GM12878 (cell line): Measurements from ENCODE around the gene FMN2. TPM values are rescaled to one million over a fixed set of nuclear protein-coding genes. Genes with fewer than 3 reads are reported as not detected.

Experiments
- ATAC-seq: fragments of 200-7000 bp; cut with Tn5 transposase; 3 replicates; pipeline ENCODE4 v1.9.1; 2020; ENCODE audit warnings: mild to moderate bottlenecking, moderate library complexity
- BruUV-seq: library from RNA; stranded (reverse); fragments of 400-500 nt; replicated peaks from 2 replicates; lab custom pipeline; 2021; lab: Mats Ljungman, UMichigan
- CTCF ChIA-PET: fragments of 300-600 bp; sonication (Branson Sonifier 250); formaldehyde crosslinking; extraction: SDS; loops from one replicate; lab custom pipeline; 2021; ENCODE audit warnings: inconsistent platforms; lab: Yijun Ruan, JAX
- POLR2A ChIA-PET: fragments of 350-600 bp; formaldehyde crosslinking; extraction: SDS; loops from one replicate; lab custom pipeline; 2021; ENCODE audit warnings: inconsistent platforms; lab: Charles Lee
- RAD21 ChIA-PET: fragments of 300-600 bp; sonication (Branson Sonifier 250); formaldehyde crosslinking; loops from one replicate; lab custom pipeline; 2023; ENCODE audit warnings: antibody characterized with exemption; ENCODE audit not compliant: unreplicated experiment; lab: Charles Lee
- SMC1A ChIA-PET: fragments of 300-600 bp; sonication (Branson Sonifier 250); formaldehyde crosslinking; loops from one replicate; lab custom pipeline; 2023; ENCODE audit not compliant: unreplicated experiment, uncharacterized antibody; lab: Charles Lee
- DNase-seq: peaks from one replicate; pipeline ENCODE4 v3.0.0-alpha.2; 2011; ENCODE audit warnings: low read depth, low spot score
- FAIRE-seq: peaks from 3 replicates; lab custom pipeline; 2011; peaks lifted over from hg19 to GRCh38; lab: Jason Lieb, UNC
- H2AFZ ChIP-seq: 2 replicates; pipeline ENCODE4 v1.6.0; 2011; ENCODE audit warnings: low read depth, low read length, control low read depth; ENCODE audit not compliant: control insufficient read depth
- H3K27ac ChIP-seq: 2 replicates; pipeline ENCODE4 v1.5.1; 2011; ENCODE audit warnings: control low read depth; ENCODE audit not compliant: control insufficient read depth, insufficient read depth
- H3K27me3 ChIP-seq, 2 experiments: replicated peaks in 1 of 2; 2 replicates each; pipeline versions ENCODE4 v1.6.0 to v1.6.1; 2011; ENCODE audit warnings: low read length in 1 of 2; ENCODE audit not compliant: control insufficient read depth in 2 of 2, insufficient read depth in 2 of 2
- H3K36me3 ChIP-seq, 2 experiments: 2 replicates each; pipeline ENCODE4 v1.5.1; 2011; ENCODE audit warnings: low read length in 1 of 2; ENCODE audit not compliant: control insufficient read depth in 2 of 2, insufficient read depth in 2 of 2
- H3K4me1 ChIP-seq: 2 replicates; pipeline ENCODE4 v1.6.1; 2011; ENCODE audit warnings: mild to moderate bottlenecking, low read length, moderate library complexity, mixed read lengths; ENCODE audit not compliant: control insufficient read depth, insufficient read depth
- H3K4me2 ChIP-seq: 2 replicates; pipeline ENCODE4 v1.6.0; 2011; ENCODE audit warnings: control low read depth; ENCODE audit not compliant: control insufficient read depth, insufficient read depth
- H3K4me3 ChIP-seq: fragments of 200-600 bp; sonication (generic); 2 replicates; pipeline ENCODE4 v1.5.1; 2016
- H3K79me2 ChIP-seq: 2 replicates; pipeline ENCODE4 v1.6.0; 2011; ENCODE audit warnings: low read length; ENCODE audit not compliant: control insufficient read depth, insufficient read depth
- H3K9ac ChIP-seq: 2 replicates; pipeline ENCODE4 v1.8.0; 2011; ENCODE audit warnings: low read length, control low read depth, mixed read lengths; ENCODE audit not compliant: control insufficient read depth, insufficient read depth
- H3K9me3 ChIP-seq: replicated peaks from 3 replicates; pipeline ENCODE4 v1.5.1; 2011; ENCODE audit warnings: mild to moderate bottlenecking, low read length; ENCODE audit not compliant: control insufficient read depth, insufficient read depth
- H4K20me1 ChIP-seq: 2 replicates; pipeline ENCODE4 v1.6.0; 2011; ENCODE audit not compliant: control insufficient read depth, insufficient read depth
- BHLHE40 ChIP-seq, 2 experiments: fragments of 450-650 bp in 1 of 2; IDR thresholded peaks; 2 replicates each; pipeline ENCODE4 v1.6.1; 2011 to 2017; ENCODE audit warnings: low read depth in 2 of 2, borderline replicate concordance in 1 of 2, improper control_type of control experiment in 1 of 2, low read length in 1 of 2, mild to moderate bottlenecking in 1 of 2
- CBX5 ChIP-seq: sonication (generic); IDR thresholded peaks from 2 replicates; pipeline ENCODE4 v1.6.1; 2016; ENCODE audit warnings: low read depth, moderate library complexity, mild to moderate bottlenecking, inconsistent platforms
- CREB1 ChIP-seq: IDR thresholded peaks from 2 replicates; pipeline ENCODE4 v1.6.1; 2012; ENCODE audit warnings: low read depth, mild to moderate bottlenecking, inconsistent platforms
- CREM ChIP-seq: IDR thresholded peaks from 2 replicates; pipeline ENCODE4 v1.6.1; 2014; ENCODE audit warnings: antibody characterized with exemption, low read depth
- DPF2 ChIP-seq: fragments of 450-650 bp; IDR thresholded peaks from 2 replicates; pipeline ENCODE4 v1.6.1; 2017; ENCODE audit warnings: mild to moderate bottlenecking
- FOXK2 ChIP-seq: fragments of 450-650 bp; IDR thresholded peaks from 2 replicates; pipeline ENCODE4 v1.6.1; 2017; ENCODE audit warnings: mild to moderate bottlenecking, moderate library complexity
- NFIC ChIP-seq: IDR thresholded peaks from 2 replicates; pipeline ENCODE4 v1.6.1; 2012; ENCODE audit warnings: low read depth, mild to moderate bottlenecking, inconsistent platforms, low read length, moderate library complexity
- NR2F1 ChIP-seq: fragments of 450-650 bp; conservative IDR thresholded peaks from 2 replicates; pipeline ENCODE4 v1.6.1; 2017; ENCODE audit warnings: mild to moderate bottlenecking
- RAD21 ChIP-seq: IDR thresholded peaks from 2 replicates; pipeline ENCODE4 v1.6.1; 2011; ENCODE audit warnings: mild to moderate bottlenecking, low read depth, low read length, moderate library complexity; ENCODE audit not compliant: insufficient read depth
- RB1 ChIP-seq: fragments of 450-650 bp; formaldehyde crosslinking; IDR thresholded peaks from 2 replicates; pipeline ENCODE4 v1.6.1; 2017; ENCODE audit warnings: mild to moderate bottlenecking, borderline replicate concordance
- RBBP5 ChIP-seq: fragments of 200-600 bp; sonication (generic); conservative IDR thresholded peaks from 2 replicates; pipeline ENCODE4 v1.6.1; 2016
- SMAD5 ChIP-seq: IDR thresholded peaks from 2 replicates; pipeline ENCODE4 v1.6.1; 2016; ENCODE audit warnings: antibody characterized with exemption, low read depth
- SREBF1 ChIP-seq: IDR thresholded peaks from 2 replicates; pipeline ENCODE4 v1.6.1; 2012; ENCODE audit warnings: mild to moderate bottlenecking, low read length
- SREBF2 ChIP-seq: IDR thresholded peaks from 2 replicates; pipeline ENCODE4 v1.6.1; 2012; ENCODE audit warnings: mild to moderate bottlenecking, low read length
- SUPT20H ChIP-seq: IDR thresholded peaks from 2 replicates; pipeline ENCODE4 v1.6.1; 2011; ENCODE audit warnings: low read depth, mild to moderate bottlenecking, low read length, moderate library complexity, borderline replicate concordance; ENCODE audit not compliant: control insufficient read depth
- SUZ12 ChIP-seq: fragments of 200-600 bp; sonication (generic); IDR thresholded peaks from one replicate; pipeline ENCODE4 v1.6.1; 2018; ENCODE audit warnings: antibody characterized with exemption, mild to moderate bottlenecking; ENCODE audit not compliant: unreplicated experiment
- TCF7 ChIP-seq: IDR thresholded peaks from 2 replicates; pipeline ENCODE4 v1.6.1; 2014; ENCODE audit warnings: antibody characterized with exemption, borderline replicate concordance
- ZNF384 ChIP-seq: IDR thresholded peaks from 2 replicates; pipeline ENCODE4 v1.6.1; 2012; ENCODE audit warnings: low read depth, mild to moderate bottlenecking, low read length, improper control_type of control experiment, borderline replicate concordance
- WGBS: methylation state at CpG from one replicate; pipeline ENCODE4 v1.1.6; 2016; ENCODE audit warnings: low lambda C conversion rate; ENCODE audit not compliant: insufficient replicate concordance, insufficient coverage; ENCODE audit errors: missing lambda C conversion rate; 5-methylcytosine and 5-hydroxymethylcytosine counted together
- in situ Hi-C: fragments of 300-500 bp; cut with MboI; formaldehyde crosslinking; loops from 9 replicates; pipeline ENCODE4 v1.14.3; 2018; ENCODE audit warnings: mixed read lengths
- intact Hi-C: fragments of 100-400 bp; cut with micrococcal nuclease; formaldehyde crosslinking; loops from one replicate; pipeline ENCODE4 v1.14.2; 2022; ENCODE audit not compliant: unreplicated experiment
- polyA plus RNA-seq, 11 experiments: library from polyadenylated mRNA; depleted of rRNA in 4 of 11; unstranded in 6 of 11; stranded (reverse) in 5 of 11; fragments of >200 nt; fragmentation: Nextera tagmentation in 4 of 11; fragmentation: Illumina TruSeq in 1 of 11; extraction: Ambion mirVana in 4 of 11; extraction: Trizol in 1 of 11; gene quantifications; 1 replicate in 1 of 11; 2 replicates in 10 of 11; pipeline versions ENCODE4 v1.2.1 to v1.2.3, GENCODE V29; 2011 to 2016; ENCODE audit warnings: inconsistent platforms in 2 of 11, missing spikeins in 2 of 11, low read depth in 1 of 11
- total RNA-seq, 4 experiments: library from RNA; depleted of rRNA in 3 of 4; stranded (reverse); fragments of >200 nt in 3 of 4; fragmentation: Illumina TruSeq in 1 of 4; extraction: Trizol in 1 of 4; gene quantifications; 2 replicates each; pipeline versions ENCODE4 v1.2.1 to v1.2.3, GENCODE V29; 2013 to 2021
- TF ChIP-seq, protein P1 (sequence below): fragments of 450-650 bp; IDR thresholded peaks from 2 replicates; pipeline ENCODE4 v1.6.1; 2016; ENCODE audit warnings: mild to moderate bottlenecking
- TF ChIP-seq, protein P2 (sequence below): fragments of 450-650 bp; IDR thresholded peaks from 2 replicates; pipeline ENCODE4 v1.6.1; 2017; ENCODE audit warnings: mild to moderate bottlenecking, moderate library complexity

FMN2 gene
- total and polyA plus RNA-seq, 10 of the 15 experiments (the other 5 are each of a cell fraction or from before 2014, with no cell fraction given), result 0.60 TPM; not detected in 9

DNA sequence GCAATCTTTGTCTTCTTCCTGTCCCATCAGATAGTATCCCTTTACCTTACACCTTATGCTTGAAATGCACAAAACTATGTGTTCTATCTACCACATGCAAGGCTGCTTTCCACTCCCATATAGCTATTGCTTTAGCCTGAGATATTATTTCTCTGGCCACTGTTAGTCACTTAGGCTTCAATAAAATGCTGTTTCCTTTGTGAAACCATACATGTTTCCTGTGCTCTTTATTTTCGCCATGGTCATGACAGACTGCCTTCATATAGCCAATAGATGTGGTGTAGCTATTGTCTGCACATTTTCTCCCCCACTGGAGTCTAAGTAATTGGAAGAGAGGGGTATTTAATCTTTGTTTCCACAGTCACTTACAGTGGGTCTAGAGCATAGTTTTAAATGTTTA is 411.9 kb downstream of the FMN2 start:
- Histone ChIP-seq H3K36me3 (no peaks in the 10 kb centered on the region), H4K20me1 (no peaks in the 10 kb centered on the region), H3K4me3 (no peak overlapping the region), H3K27me3 (no peaks in the 10 kb centered on the region), H3K9ac (no peak overlapping the region), H3K9me3 (no peaks in the 10 kb centered on the region), H3K79me2 (no peaks in the 10 kb centered on the region), H3K27ac (no peak overlapping the region), H3K4me2 (no peak overlapping the region), H2AFZ (no peak overlapping the region), H3K4me1 (no peaks in the 10 kb centered on the region)
- POLR2A ChIA-PET, result no interaction called here
- DNase-seq (no peak), ATAC-seq (peak; percentile 63), FAIRE-seq (no peak)
- intact Hi-C loops, result no loop called here
- BruUV-seq, result no TSS peak
- CTCF ChIA-PET, result no interaction called here
- RAD21 ChIA-PET, result no interaction called here
- WGBS, result 0% methylated on average over 1 of the region's 1 CpG
- SMC1A ChIA-PET, result interaction anchor here (1.0 to 2.3 kb wide), 2 partner anchors 11 to 98 kb away, joined by 3 to 5 read pairs; no protein-coding TSS in a partner anchor
- no peak for TF ChIP-seq SUPT20H
- TF ChIP-seq TCF7, result no peak
- TF ChIP-seq SUZ12, result no peak
- TF ChIP-seq NR2F1, result no peak
- TF ChIP-seq, protein P1, sequence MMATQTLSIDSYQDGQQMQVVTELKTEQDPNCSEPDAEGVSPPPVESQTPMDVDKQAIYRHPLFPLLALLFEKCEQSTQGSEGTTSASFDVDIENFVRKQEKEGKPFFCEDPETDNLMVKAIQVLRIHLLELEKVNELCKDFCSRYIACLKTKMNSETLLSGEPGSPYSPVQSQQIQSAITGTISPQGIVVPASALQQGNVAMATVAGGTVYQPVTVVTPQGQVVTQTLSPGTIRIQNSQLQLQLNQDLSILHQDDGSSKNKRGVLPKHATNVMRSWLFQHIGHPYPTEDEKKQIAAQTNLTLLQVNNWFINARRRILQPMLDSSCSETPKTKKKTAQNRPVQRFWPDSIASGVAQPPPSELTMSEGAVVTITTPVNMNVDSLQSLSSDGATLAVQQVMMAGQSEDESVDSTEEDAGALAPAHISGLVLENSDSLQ, result no peak
- no peak for TF ChIP-seq RBBP5
- no peak for TF ChIP-seq NFIC
- no peak for TF ChIP-seq SREBF2
- TF ChIP-seq CREB1, result no peak
- no peak for TF ChIP-seq RB1
- TF ChIP-seq FOXK2, result no peak
- TF ChIP-seq SREBF1, result no peak
- TF ChIP-seq DPF2, result no peak
- no peak for TF ChIP-seq CREM
- TF ChIP-seq RAD21, result no peak
- no peak for TF ChIP-seq ZNF384
- TF ChIP-seq, protein P2, sequence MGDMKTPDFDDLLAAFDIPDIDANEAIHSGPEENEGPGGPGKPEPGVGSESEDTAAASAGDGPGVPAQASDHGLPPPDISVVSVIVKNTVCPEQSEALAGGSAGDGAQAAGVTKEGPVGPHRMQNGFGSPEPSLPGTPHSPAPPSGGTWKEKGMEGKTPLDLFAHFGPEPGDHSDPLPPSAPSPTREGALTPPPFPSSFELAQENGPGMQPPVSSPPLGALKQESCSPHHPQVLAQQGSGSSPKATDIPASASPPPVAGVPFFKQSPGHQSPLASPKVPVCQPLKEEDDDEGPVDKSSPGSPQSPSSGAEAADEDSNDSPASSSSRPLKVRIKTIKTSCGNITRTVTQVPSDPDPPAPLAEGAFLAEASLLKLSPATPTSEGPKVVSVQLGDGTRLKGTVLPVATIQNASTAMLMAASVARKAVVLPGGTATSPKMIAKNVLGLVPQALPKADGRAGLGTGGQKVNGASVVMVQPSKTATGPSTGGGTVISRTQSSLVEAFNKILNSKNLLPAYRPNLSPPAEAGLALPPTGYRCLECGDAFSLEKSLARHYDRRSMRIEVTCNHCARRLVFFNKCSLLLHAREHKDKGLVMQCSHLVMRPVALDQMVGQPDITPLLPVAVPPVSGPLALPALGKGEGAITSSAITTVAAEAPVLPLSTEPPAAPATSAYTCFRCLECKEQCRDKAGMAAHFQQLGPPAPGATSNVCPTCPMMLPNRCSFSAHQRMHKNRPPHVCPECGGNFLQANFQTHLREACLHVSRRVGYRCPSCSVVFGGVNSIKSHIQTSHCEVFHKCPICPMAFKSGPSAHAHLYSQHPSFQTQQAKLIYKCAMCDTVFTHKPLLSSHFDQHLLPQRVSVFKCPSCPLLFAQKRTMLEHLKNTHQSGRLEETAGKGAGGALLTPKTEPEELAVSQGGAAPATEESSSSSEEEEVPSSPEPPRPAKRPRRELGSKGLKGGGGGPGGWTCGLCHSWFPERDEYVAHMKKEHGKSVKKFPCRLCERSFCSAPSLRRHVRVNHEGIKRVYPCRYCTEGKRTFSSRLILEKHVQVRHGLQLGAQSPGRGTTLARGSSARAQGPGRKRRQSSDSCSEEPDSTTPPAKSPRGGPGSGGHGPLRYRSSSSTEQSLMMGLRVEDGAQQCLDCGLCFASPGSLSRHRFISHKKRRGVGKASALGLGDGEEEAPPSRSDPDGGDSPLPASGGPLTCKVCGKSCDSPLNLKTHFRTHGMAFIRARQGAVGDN, result no peak
- TF ChIP-seq SMAD5, result no peak
- no peak for TF ChIP-seq CBX5
- TF ChIP-seq BHLHE40 (IDR thresholded peaks at IDR 0.05; ENCODE audit: borderline replicate concordance in 1 of 2, low read depth in 2 of 2, low read length in 1 of 2), result no peak
- in situ Hi-C loops, result no loop called here
